ENCODE measurements around the gene FIGN. TPM values are rescaled to one million over a fixed set of nuclear protein-coding genes. Genes with fewer than 3 reads are reported as not detected.

FIGN gene
- total RNA-seq, 2 experiments from 2014 or later: not detected

DNA sequence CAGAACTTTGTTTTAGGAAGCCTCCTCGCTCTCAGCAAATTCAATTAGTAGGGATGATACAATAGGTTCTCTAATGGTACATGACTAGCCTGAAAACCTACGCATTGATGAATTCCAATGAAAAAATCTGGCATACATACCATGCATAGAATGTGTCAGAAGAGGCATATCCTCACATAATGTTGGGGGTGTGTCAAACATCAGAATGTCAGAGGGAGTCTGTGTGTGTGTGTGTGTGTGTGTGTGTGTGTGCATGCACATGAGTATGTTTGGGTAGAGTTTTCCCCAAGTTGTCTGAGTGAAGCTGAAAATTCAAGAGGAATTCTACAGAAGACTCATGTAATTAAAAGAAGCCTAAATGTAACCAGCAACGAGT, 78.5 kb downstream of the FIGN start:
- Mint-ChIP-seq H3K27me3 (no peaks in the 10 kb centered on the region), H3K27ac (no peak overlapping the region), H3K36me3 (no peaks in the 10 kb centered on the region), H3K9me3 (ENCODE audit: low read depth) (peaks cover 7% of the 10 kb centered on the region), H3K4me3 (no peak overlapping the region), H3K4me1 (no peaks in the 10 kb centered on the region)
- no peak for DNase-seq
- CTCF ChIA-PET: no interaction called here
- ATAC-seq: no peak

GRCh38 chr2:163656622-163657280, 79.1 kb downstream of the FIGN start:
- ATAC-seq: no peak
- CTCF ChIA-PET: no interaction called here
- Mint-ChIP-seq H3K4me3 (no peak overlapping the region), H3K36me3 (no peaks in the 10 kb centered on the region), H3K27ac (no peak overlapping the region), H3K27me3 (no peaks in the 10 kb centered on the region), H3K9me3 (ENCODE audit: low read depth) (peaks cover 6% of the 10 kb centered on the region), H3K4me1 (no peaks in the 10 kb centered on the region)
- DNase-seq: no peak

GRCh38 chr2:163655667-163656066, 80.1 kb downstream of the FIGN start:
- no peaks in the 10 kb centered on the region for H3K4me1 Mint-ChIP-seq
- no peak for ATAC-seq
- no peak overlapping the region for H3K27ac Mint-ChIP-seq
- H3K36me3 Mint-ChIP-seq: no peaks in the 10 kb centered on the region
- no peak overlapping the region for H3K4me3 Mint-ChIP-seq
- H3K9me3 Mint-ChIP-seq (ENCODE audit: low read depth): peaks cover 4% of the 10 kb centered on the region
- no peak for DNase-seq
- CTCF ChIA-PET: no interaction called here
- H3K27me3 Mint-ChIP-seq: no peaks in the 10 kb centered on the region

- Mint-ChIP-seq H3K27me3 (no peaks in the 10 kb centered on the region), H3K27ac (no peak overlapping the region), H3K36me3 (no peaks in the 10 kb centered on the region), H3K9me3 (ENCODE audit: low read depth) (peaks cover 4% of the 10 kb centered on the region), H3K4me3 (no peak overlapping the region), H3K4me1 (no peaks in the 10 kb centered on the region)
- DNase-seq (no peak), ATAC-seq (no peak)
- CTCF ChIA-PET: no interaction called here
Measured at GRCh38 chr2:163652751-163653150, 83.1 kb downstream of the FIGN start.

DNA sequence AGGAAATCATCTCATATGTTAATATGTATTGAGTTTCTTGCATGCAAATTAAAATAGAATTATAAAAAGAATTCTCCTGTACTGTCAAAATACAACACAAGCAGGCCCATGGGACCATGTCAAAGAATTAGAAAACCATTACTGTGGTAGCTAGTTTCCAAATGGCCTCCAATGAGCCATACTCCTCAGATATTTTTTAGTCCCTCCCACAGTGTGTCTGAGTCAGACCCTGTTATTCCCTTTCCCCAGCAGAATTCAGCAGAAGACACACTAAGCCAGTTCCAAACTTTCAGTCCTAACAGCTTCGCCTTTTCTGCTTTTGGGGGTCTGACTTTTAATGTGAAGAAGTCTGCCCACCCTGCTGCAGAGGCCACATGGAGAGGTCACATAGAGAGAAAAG, 86.7 kb downstream of the FIGN start:
- H3K27ac Mint-ChIP-seq: no peak overlapping the region
- peaks cover 2% of the 10 kb centered on the region for H3K9me3 Mint-ChIP-seq (ENCODE audit: low read depth)
- no peaks in the 10 kb centered on the region for H3K4me1 Mint-ChIP-seq
- CTCF ChIA-PET: no interaction called here
- no peaks in the 10 kb centered on the region for H3K27me3 Mint-ChIP-seq
- ATAC-seq (no peak), DNase-seq (no peak)
- H3K36me3 Mint-ChIP-seq: no peaks in the 10 kb centered on the region
- no peak overlapping the region for H3K4me3 Mint-ChIP-seq

DNA sequence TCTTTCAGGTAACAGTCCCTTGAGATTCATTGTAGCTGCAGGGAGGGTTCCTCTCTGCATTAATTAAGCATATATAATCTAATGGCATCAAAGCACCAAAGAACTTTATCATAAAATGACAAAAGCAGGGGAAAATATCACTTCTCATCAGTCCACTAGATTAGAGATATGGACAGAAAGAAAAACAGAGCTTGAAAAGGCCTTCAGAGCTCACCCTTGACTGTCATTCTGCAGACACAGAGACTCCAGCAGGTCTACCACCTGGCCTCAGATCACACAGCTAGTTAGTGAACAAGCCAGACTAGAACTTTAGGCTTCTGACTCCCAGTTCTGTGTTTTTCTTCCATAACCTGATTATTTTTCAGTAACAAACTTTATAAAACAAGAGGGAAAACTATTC, 88.5 kb downstream of the FIGN start:
- H3K27me3 Mint-ChIP-seq: no peaks in the 10 kb centered on the region
- H3K27ac Mint-ChIP-seq: no peak overlapping the region
- DNase-seq: no peak
- CTCF ChIA-PET: no interaction called here
- H3K4me3 Mint-ChIP-seq: no peak overlapping the region
- H3K9me3 Mint-ChIP-seq (ENCODE audit: low read depth): peaks cover 2% of the 10 kb centered on the region
- no peaks in the 10 kb centered on the region for H3K36me3 Mint-ChIP-seq
- no peak for ATAC-seq
- no peaks in the 10 kb centered on the region for H3K4me1 Mint-ChIP-seq

GRCh38 chr2:163646687-163647086, 89.1 kb downstream of the FIGN start:
- Mint-ChIP-seq H3K36me3 (no peaks in the 10 kb centered on the region), H3K4me3 (no peak overlapping the region), H3K4me1 (no peaks in the 10 kb centered on the region), H3K27ac (no peak overlapping the region), H3K9me3 (ENCODE audit: low read depth) (peaks cover 2% of the 10 kb centered on the region), H3K27me3 (no peaks in the 10 kb centered on the region)
- DNase-seq: no peak
- CTCF ChIA-PET: no interaction called here
- ATAC-seq: no peak

DNA sequence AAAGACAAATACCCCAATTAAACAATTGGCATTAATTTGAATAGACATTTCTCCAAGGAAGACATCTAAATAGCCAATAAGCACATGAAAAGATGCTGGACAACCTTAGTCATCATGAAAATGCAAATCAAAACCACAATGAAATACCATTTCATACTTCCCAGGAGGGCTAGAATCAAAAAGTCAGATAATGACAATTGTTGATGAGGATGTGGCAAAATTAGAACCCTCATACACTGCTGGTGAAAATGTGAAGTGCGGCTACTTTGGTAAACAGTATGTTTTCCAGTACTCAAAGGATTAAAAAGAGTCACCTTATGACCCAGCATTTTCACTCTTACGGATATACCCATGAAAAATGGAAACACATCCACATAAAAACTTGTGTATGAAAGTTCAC, 91.6 kb downstream of the FIGN start:
- Mint-ChIP-seq H3K36me3 (no peaks in the 10 kb centered on the region), H3K27me3 (no peaks in the 10 kb centered on the region), H3K9me3 (ENCODE audit: low read depth) (peaks cover 2% of the 10 kb centered on the region), H3K4me1 (no peaks in the 10 kb centered on the region), H3K27ac (no peak overlapping the region), H3K4me3 (no peak overlapping the region)
- CTCF ChIA-PET: no interaction called here
- ATAC-seq: no peak
- DNase-seq: no peak

DNA sequence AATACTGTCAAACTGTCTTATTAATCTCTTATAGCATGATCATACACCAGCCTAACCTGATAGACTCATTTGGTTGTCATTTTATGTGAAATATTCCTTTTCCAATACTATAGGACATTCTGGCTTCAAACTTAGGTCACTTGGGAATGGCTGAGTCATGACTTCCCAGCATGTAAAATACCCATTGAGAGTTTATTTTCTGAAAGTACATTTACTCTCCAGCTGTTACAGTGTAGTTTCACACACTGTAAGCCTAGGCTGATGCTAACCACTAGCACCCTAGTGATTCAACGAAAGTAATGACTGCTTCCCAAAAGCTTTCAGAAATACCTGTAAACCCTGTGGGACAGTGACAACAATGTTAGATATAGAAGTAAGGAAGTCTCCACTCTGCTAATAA, 93.8 kb downstream of the FIGN start:
- no peaks in the 10 kb centered on the region for H3K9me3 Mint-ChIP-seq (ENCODE audit: low read depth)
- H3K27me3 Mint-ChIP-seq: no peaks in the 10 kb centered on the region
- H3K27ac Mint-ChIP-seq: no peak overlapping the region
- no peaks in the 10 kb centered on the region for H3K36me3 Mint-ChIP-seq
- ATAC-seq: no peak
- CTCF ChIA-PET: no interaction called here
- H3K4me1 Mint-ChIP-seq: no peaks in the 10 kb centered on the region
- H3K4me3 Mint-ChIP-seq: no peak overlapping the region
- no peak for DNase-seq

DNA sequence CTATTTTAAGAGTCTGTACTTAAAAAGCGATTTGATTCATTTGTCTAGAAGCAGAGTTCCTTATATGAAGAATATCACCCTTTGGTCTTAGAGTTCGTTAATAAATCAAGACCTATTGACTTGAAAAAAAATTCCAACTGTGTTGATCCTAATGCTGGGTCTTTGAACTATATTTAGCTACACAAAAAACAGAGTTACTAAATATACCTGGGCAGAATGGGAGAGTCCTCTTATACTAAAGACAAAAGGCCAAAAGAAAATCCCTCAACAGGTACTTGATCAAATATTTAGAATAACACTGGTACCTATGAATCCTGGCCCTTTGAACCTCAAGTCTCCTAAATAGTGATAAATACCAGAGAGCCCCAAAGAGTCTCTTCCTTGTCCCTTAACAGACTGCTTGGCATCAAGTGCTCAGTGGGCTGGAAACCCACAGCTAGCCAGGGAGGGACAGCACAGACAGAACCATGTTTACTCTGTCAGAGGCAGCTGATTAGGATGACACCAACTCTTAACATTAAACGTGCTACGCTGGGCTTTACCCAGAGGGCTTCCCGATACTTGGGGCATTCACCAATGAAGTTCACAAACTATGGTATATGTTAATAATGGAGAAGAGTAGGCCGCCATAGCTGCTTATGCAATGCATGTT, 95.1 kb downstream of the FIGN start:
- CTCF ChIA-PET: no interaction called here
- Mint-ChIP-seq H3K4me3 (no peak overlapping the region), H3K27me3 (no peaks in the 10 kb centered on the region), H3K4me1 (no peaks in the 10 kb centered on the region), H3K9me3 (ENCODE audit: low read depth) (no peaks in the 10 kb centered on the region), H3K36me3 (no peaks in the 10 kb centered on the region), H3K27ac (no peak overlapping the region)
- ATAC-seq (no peak), DNase-seq (no peak)

DNA sequence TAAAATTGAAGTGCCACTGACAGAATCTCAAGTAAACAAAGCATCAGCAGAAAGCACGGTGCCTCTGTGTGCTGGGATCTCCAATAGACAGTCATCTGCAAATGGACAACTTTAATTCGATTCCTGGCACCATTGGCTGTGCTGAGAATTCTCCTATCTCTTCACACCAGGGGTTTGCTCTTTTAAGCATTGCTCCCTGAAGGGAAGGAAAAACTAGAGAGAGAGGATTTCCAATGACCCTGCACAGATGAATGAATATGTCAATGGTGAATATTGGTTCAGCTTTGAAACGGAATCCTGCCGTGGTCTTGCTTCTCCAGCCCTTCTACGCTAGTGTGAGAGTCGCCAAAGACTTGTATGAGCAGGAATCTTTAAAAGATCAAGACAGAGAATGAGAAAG, 97.9 kb downstream of the FIGN start:
- no peaks in the 10 kb centered on the region for H3K27me3 Mint-ChIP-seq
- H3K4me3 Mint-ChIP-seq: no peak overlapping the region
- CTCF ChIA-PET: no interaction called here
- no peaks in the 10 kb centered on the region for H3K4me1 Mint-ChIP-seq
- DNase-seq (no peak), ATAC-seq (no peak)
- no peaks in the 10 kb centered on the region for H3K36me3 Mint-ChIP-seq
- peaks cover 2% of the 10 kb centered on the region for H3K9me3 Mint-ChIP-seq (ENCODE audit: low read depth)
- H3K27ac Mint-ChIP-seq: no peak overlapping the region

GRCh38 chr2:163633291-163633690, 102.5 kb downstream of the FIGN start:
- Mint-ChIP-seq H3K36me3 (no peaks in the 10 kb centered on the region), H3K27me3 (no peaks in the 10 kb centered on the region), H3K27ac (no peak overlapping the region), H3K9me3 (ENCODE audit: low read depth) (peaks cover 2% of the 10 kb centered on the region), H3K4me3 (no peak overlapping the region), H3K4me1 (no peaks in the 10 kb centered on the region)
- CTCF ChIA-PET: no interaction called here
- DNase-seq: no peak
- no peak for ATAC-seq

DNA sequence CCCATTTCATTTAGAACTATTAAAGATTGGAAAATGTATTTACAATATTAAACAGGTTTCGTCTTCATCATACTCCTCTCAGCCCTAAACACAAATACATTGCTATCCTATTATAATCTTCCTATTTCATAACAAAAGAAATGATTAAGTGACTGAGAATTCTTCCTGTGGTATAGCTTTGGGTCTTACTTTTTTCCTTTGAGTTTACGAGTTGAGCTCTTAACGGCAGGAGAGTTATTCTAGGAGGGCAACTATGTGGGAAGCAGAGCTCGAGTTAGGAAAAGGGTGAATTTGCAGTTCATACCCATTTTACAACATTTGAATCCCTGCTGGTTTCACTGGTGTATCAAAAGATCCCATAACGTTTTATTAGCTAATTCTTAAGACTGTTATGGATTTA, 105.0 kb downstream of the FIGN start:
- peaks cover 2% of the 10 kb centered on the region for H3K9me3 Mint-ChIP-seq (ENCODE audit: low read depth)

DNA sequence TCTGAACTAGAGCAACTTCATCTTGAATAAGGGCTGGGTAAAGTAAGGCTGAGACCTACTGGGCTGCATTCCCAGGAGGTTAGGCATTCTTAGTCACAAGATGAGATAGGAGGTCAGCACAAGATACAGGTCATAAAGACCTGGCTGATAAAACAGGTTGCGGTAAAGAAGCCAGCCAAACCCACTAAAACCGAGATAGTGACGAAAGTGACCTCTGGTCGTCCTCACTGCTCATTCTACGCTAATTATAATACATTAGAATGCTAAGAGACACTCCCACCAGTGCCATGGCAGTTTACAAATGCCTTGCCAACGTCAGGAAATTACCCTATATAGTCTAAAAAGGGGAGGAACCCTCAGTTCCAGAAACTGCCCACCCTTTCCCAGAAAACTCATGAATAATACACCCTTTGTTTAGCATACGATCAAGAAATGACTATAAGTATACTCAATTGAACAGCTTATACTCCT, 109.1 kb downstream of the FIGN start:
- Mint-ChIP-seq H3K27ac (no peak overlapping the region), H3K36me3 (no peaks in the 10 kb centered on the region), H3K27me3 (no peaks in the 10 kb centered on the region), H3K9me3 (ENCODE audit: low read depth) (no peaks in the 10 kb centered on the region), H3K4me1 (no peaks in the 10 kb centered on the region), H3K4me3 (no peak overlapping the region)
- DNase-seq (no peak), ATAC-seq (no peak)
- CTCF ChIA-PET: no interaction called here

More for the DNA sequence above, 105.0 kb downstream of the FIGN start:
- H3K4me1 Mint-ChIP-seq: no peaks in the 10 kb centered on the region
- no peak overlapping the region for H3K4me3 Mint-ChIP-seq
- CTCF ChIA-PET: no interaction called here
- H3K36me3 Mint-ChIP-seq: no peaks in the 10 kb centered on the region
- no peak overlapping the region for H3K27ac Mint-ChIP-seq
- DNase-seq (no peak), ATAC-seq (no peak)
- no peaks in the 10 kb centered on the region for H3K27me3 Mint-ChIP-seq
